ENCODE measurements around the gene CRHR1.

GRCh38 chr17:45792995-45793755, 9.1 kb downstream of the CRHR1 start:
- no peak for TF ChIP-seq CTCF (IDR thresholded peaks at IDR 0.05)
- no peak for TF ChIP-seq POLR2AphosphoS5 (IDR thresholded peaks at IDR 0.05)
- no peak for TF ChIP-seq POLR2A (IDR thresholded peaks at IDR 0.05)
